ENCODE results near the gene TH.
A peak's percentile ranks its signal among the peaks of the same experiment; 100 is the strongest.

Gene TH

GRCh38 chr11:2133241-2134021 is 38.2 kb downstream of the TH start:
- peak overlapping the region; percentile 44 for H3K9ac ChIP-seq (ENCODE audit: insufficient read length, low read depth)
- peaks cover 39% of the 10 kb centered on the region for H3K27me3 ChIP-seq (ENCODE audit: insufficient read depth, insufficient read length)
- H3K4me3 ChIP-seq (ENCODE audit: insufficient read length, low read depth): no peak overlapping the region
- peaks cover 7% of the 10 kb centered on the region for H3K36me3 ChIP-seq (ENCODE audit: insufficient read depth, insufficient read length, low read length)
- DNase-seq (ENCODE audit: low read depth, low spot score): no peak
- H3K4me1 ChIP-seq (ENCODE audit: insufficient read depth, insufficient read length): peaks cover 17% of the 10 kb centered on the region
- TF ChIP-seq YY1 (IDR thresholded peaks at IDR 0.05; ENCODE audit: insufficient read depth, insufficient read length): no peak
- no peak for TF ChIP-seq SUZ12 (IDR thresholded peaks at IDR 0.05; ENCODE audit: extremely low read depth, insufficient read depth, insufficient read length)
- no peak for TF ChIP-seq ZNF274 (IDR thresholded peaks at IDR 0.05; ENCODE audit: low read depth, low read length)
- H3K9me3 ChIP-seq (ENCODE audit: insufficient read depth, low read length): no peaks in the 10 kb centered on the region

DNA sequence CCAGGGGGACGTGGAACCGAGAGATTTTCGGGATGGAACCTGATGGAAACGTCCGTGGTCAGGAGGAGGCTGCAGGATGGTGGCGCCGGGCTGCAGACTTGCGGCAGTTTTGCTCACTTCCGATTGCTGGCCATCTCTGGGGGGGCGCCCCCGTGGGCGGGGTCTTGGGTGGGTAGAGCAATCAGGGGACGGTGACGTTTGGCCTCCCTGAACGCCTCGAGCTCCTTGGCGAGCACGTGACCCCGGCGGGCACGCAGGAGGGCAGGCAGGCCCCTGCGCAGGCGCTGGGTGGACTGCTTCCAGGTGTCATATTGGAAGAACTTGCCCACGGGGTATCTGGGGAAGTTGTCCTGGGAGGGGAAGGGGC is 38.8 kb downstream of the TH start:
- no peak for DNase-seq (ENCODE audit: low read depth, low spot score)
- peaks cover 7% of the 10 kb centered on the region for H3K36me3 ChIP-seq (ENCODE audit: insufficient read depth, insufficient read length, low read length)
- no peak overlapping the region for H3K9ac ChIP-seq (ENCODE audit: insufficient read length, low read depth)
- H3K27me3 ChIP-seq (ENCODE audit: insufficient read depth, insufficient read length): peaks cover 39% of the 10 kb centered on the region
- no peak overlapping the region for H3K4me3 ChIP-seq (ENCODE audit: insufficient read length, low read depth)
- no peaks in the 10 kb centered on the region for H3K9me3 ChIP-seq (ENCODE audit: insufficient read depth, low read length)
- H3K4me1 ChIP-seq (ENCODE audit: insufficient read depth, insufficient read length): peaks cover 20% of the 10 kb centered on the region
- TF ChIP-seq YY1 (IDR thresholded peaks at IDR 0.05; ENCODE audit: insufficient read depth, insufficient read length): no peak
- TF ChIP-seq SUZ12 (IDR thresholded peaks at IDR 0.05; ENCODE audit: extremely low read depth, insufficient read depth, insufficient read length): no peak
- no peak for TF ChIP-seq ZNF274 (IDR thresholded peaks at IDR 0.05; ENCODE audit: low read depth, low read length)

DNA sequence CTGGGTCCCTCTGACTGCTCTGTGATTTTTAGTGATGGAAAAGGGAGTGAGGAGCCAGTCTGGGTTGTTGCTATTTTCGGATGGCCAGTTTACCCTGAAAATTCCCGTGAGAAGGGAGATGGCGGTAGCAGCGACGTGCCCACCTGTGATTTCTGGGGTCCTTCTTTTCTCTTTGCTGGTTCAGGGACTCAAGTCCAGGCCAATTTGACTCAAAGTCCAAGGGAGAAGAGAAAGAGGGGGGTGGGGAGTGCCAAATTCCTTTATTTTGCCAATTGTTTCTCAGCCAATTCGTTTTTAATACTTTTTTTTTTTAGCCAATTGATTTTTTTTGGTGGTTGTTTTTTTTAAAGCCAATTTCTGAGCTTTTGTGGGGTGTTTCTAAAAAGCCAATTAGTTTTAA is 39.4 kb downstream of the TH start:
- Histone ChIP-seq H3K9ac (ENCODE audit: insufficient read length, low read depth) (no peak overlapping the region), H3K36me3 (ENCODE audit: insufficient read depth, insufficient read length, low read length) (peaks cover 7% of the 10 kb centered on the region), H3K4me3 (ENCODE audit: insufficient read length, low read depth) (no peak overlapping the region), H3K27me3 (ENCODE audit: insufficient read depth, insufficient read length) (peaks cover 34% of the 10 kb centered on the region), H3K4me1 (ENCODE audit: insufficient read depth, insufficient read length) (peaks cover 22% of the 10 kb centered on the region), H3K9me3 (ENCODE audit: insufficient read depth, low read length) (no peaks in the 10 kb centered on the region)
- TF ChIP-seq YY1 (IDR thresholded peaks at IDR 0.05; ENCODE audit: insufficient read depth, insufficient read length) (no peak), ZNF274 (IDR thresholded peaks at IDR 0.05; ENCODE audit: low read depth, low read length) (no peak), SUZ12 (IDR thresholded peaks at IDR 0.05; ENCODE audit: extremely low read depth, insufficient read depth, insufficient read length) (no peak)
- no peak for DNase-seq (ENCODE audit: low read depth, low spot score)

DNA sequence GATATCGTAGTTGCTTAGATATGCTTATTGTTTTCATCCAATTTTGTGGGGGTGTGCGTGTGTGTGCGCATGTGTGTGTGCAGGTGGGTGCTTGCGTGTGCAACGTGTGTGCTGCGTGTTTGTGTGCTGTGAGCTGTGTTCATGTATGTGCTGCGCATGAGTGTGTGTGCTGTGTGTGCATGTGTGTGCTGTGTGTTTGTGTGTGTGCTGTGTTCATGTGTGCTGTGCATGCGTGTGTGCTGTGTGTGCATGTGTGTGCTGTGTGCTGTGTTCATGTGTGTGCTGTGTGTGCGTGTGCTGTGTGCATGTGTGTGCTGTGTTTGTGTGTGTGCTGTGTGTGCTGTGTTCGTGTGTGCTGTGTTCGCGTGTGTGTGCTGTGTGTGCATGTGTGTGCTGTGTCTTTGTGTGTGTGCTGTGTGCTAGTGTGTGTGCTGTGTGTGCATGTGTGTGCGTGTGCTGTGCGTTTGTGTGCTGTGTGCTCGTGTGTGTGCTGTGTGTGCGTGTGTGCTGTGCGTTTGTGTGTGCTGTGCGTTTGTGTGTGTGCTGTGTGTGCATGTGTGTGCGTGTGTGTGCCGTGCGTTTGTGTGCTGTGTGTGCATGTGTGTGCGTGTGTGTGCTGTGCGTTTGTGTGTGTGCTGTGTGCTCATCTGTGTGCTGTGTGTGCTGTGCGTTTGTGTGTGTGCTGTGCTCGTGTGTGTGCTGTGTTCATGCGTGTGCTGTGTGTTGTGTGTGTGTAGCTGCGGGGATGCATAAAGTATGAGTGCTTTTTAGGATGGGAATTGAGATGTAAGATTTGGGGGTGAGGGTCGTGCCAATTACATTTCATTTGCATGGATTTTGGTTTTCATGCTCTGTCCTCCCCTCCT is 40.0 kb downstream of the TH start:
- H3K36me3 ChIP-seq (ENCODE audit: insufficient read depth, insufficient read length, low read length): peaks cover 7% of the 10 kb centered on the region
- peaks cover 21% of the 10 kb centered on the region for H3K4me1 ChIP-seq (ENCODE audit: insufficient read depth, insufficient read length)
- H3K9ac ChIP-seq (ENCODE audit: insufficient read length, low read depth): no peak overlapping the region
- H3K4me3 ChIP-seq (ENCODE audit: insufficient read length, low read depth): no peak overlapping the region
- H3K27me3 ChIP-seq (ENCODE audit: insufficient read depth, insufficient read length): peaks cover 29% of the 10 kb centered on the region
- no peak for DNase-seq (ENCODE audit: low read depth, low spot score)
- H3K9me3 ChIP-seq (ENCODE audit: insufficient read depth, low read length): no peaks in the 10 kb centered on the region
- TF ChIP-seq ZNF274 (IDR thresholded peaks at IDR 0.05; ENCODE audit: low read depth, low read length): no peak
- TF ChIP-seq SUZ12 (IDR thresholded peaks at IDR 0.05; ENCODE audit: extremely low read depth, insufficient read depth, insufficient read length): no peak
- TF ChIP-seq YY1 (IDR thresholded peaks at IDR 0.05; ENCODE audit: insufficient read depth, insufficient read length): no peak

DNA sequence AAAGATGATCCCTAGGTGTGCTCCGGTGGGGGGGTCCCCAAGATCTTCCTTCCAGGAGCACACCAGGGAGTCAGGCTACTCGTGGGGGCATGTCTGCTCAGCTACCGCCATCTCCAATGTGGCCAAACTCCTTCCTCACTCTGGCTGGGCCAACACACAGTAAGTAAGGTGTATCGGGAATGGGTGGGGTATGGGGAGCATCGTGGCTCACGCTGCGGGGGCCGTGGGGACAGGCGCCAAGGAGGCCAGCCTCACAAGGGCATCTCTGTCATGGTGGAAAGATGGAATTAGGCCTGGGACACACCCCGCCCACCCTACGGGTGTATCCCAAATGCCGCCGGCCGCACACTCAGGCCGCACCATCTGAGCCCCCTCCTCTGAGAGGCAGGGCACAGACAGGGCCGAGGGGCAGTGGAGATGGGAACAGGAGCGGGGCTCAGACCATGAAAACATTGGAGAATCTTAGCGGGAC is 40.7 kb downstream of the TH start:
- Histone ChIP-seq H3K36me3 (ENCODE audit: insufficient read depth, insufficient read length, low read length) (peaks cover 7% of the 10 kb centered on the region), H3K9ac (ENCODE audit: insufficient read length, low read depth) (no peak overlapping the region), H3K27me3 (ENCODE audit: insufficient read depth, insufficient read length) (peaks cover 22% of the 10 kb centered on the region), H3K9me3 (ENCODE audit: insufficient read depth, low read length) (no peaks in the 10 kb centered on the region), H3K4me1 (ENCODE audit: insufficient read depth, insufficient read length) (peaks cover 19% of the 10 kb centered on the region), H3K4me3 (ENCODE audit: insufficient read length, low read depth) (no peak overlapping the region)
- no peak for TF ChIP-seq SUZ12 (IDR thresholded peaks at IDR 0.05; ENCODE audit: extremely low read depth, insufficient read depth, insufficient read length)
- TF ChIP-seq YY1 (IDR thresholded peaks at IDR 0.05; ENCODE audit: insufficient read depth, insufficient read length): no peak
- no peak for TF ChIP-seq ZNF274 (IDR thresholded peaks at IDR 0.05; ENCODE audit: low read depth, low read length)
- no peak for DNase-seq (ENCODE audit: low read depth, low spot score)

- Histone ChIP-seq H3K9ac (ENCODE audit: insufficient read length, low read depth) (no peak overlapping the region), H3K9me3 (ENCODE audit: insufficient read depth, low read length) (no peaks in the 10 kb centered on the region), H3K36me3 (ENCODE audit: insufficient read depth, insufficient read length, low read length) (peaks cover 7% of the 10 kb centered on the region), H3K27me3 (ENCODE audit: insufficient read depth, insufficient read length) (peaks cover 11% of the 10 kb centered on the region), H3K4me1 (ENCODE audit: insufficient read depth, insufficient read length) (peaks cover 15% of the 10 kb centered on the region), H3K4me3 (ENCODE audit: insufficient read length, low read depth) (no peak overlapping the region)
- DNase-seq (ENCODE audit: low read depth, low spot score): no peak
- TF ChIP-seq SUZ12 (IDR thresholded peaks at IDR 0.05; ENCODE audit: extremely low read depth, insufficient read depth, insufficient read length) (no peak), ZNF274 (IDR thresholded peaks at IDR 0.05; ENCODE audit: low read depth, low read length) (no peak), YY1 (IDR thresholded peaks at IDR 0.05; ENCODE audit: insufficient read depth, insufficient read length) (no peak)
Observed at GRCh38 chr11:2129699-2130366, 41.8 kb downstream of the TH start.
